ENCODE measurements around the gene GRIN1. TPM values are rescaled to one million over a fixed set of nuclear protein-coding genes. Genes with fewer than 3 reads are reported as not detected.

GRIN1 gene
- total RNA-seq, 1 donor from 2014 or later: not detected

DNA sequence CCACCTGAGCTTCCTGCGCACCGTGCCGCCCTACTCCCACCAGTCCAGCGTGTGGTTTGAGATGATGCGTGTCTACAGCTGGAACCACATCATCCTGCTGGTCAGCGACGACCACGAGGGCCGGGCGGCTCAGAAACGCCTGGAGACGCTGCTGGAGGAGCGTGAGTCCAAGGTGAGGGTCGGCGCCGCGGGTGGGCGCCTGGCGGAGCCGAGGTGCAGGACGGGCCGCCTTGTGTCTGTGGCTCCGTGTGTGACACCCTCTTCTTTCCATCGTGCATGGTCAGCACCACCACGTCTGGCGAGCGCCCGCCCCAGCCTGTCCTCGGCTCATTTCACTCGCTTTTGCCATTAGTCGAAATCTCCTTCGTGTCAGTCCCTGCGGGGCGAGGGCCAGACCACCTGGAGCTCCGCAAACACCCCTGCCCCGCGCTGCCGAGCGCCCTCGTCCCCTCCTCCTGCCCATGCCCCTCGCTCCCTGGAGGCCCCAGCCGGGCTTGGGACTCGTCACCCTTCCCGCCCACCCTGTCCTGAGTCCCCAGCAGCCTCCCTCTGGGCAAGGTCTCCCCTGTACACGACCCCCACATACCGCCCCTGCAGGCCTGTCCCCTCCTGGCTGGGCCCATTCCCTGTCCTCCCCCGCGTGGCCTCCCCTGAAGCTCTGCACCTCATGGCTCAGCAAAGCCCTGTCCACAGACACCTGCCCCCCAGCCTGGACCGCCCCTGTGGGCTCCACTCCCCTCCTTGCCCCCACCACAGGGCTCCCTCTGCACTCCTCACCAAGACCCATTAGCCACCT lies 7.0 kb downstream of the GRIN1 start:
- no peak for DNase-seq (ENCODE audit: extremely low read depth, low read depth, low spot score)

DNA sequence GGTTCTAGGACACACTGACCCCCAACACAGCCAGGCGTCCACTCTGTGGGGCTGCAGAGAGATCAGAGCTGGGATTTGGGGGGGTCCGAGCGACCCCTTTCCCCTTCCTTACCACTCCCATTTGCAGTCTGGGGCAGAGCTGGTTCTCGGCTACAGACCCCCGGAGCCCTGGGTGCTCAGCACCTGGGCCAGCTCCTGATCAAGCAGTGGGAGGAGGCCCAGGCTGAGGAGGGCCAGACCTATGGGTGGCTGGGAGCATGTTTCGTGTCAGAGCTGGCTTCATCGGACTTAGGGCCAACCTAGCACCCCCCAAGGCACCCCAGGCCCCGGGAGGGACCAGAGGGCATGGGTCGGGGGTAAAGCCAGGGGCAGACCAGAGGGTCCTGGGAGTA lies 7.6 kb downstream of the GRIN1 start:
- no peak for DNase-seq (ENCODE audit: extremely low read depth, low read depth, low spot score)

DNA sequence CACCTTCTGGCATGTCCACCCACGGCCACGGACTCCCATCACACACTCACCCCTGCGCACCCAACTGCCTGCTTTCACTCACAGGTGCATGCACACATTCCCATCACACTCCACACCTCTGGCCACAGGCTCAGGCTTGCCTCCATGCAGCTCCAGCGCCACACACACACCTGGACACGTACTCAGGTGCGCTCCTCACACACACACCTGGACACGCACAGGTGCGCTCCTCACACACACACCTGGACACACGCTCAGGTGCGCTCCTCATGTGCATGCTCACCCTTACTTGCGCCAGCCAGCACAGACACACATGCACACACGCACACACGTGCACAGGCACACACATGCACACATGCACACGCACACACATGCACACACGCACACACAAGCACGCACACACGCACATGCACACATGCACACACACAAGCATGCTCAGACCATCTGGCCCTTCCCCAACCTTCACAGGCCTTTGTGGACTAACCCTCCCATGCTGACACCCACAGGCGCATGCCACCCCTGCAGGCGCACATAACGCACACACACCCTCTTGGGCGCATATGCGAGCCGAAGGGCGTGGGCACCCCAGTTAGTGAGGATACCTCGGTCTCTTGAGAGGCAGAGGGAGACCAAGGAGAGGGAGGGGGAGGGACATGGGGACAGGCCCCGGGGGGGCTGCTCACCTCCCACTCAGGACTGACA lies 8.3 kb downstream of the GRIN1 start:
- DNase-seq (ENCODE audit: extremely low read depth, low read depth, low spot score): no peak

DNA sequence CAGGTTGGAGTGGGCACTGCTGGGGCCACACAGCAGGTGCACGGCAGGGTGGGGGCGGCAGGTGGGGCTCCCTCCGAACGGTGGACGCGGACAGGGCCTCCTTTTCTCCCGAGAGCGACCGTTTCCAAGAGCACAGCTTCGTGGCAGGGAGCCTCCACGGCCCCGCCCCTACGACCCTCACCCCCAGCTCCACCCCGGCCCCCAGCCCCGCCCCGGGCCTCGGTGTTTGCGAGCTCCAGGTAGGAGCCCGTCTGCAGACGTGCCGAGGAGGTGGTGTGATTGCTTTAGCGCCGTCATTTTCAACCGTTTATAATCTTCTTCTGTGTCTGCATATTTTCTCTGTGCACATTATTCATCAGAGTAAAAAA lies 8.8 kb downstream of the GRIN1 start:
- no peak for DNase-seq (ENCODE audit: extremely low read depth, low read depth, low spot score)

DNA sequence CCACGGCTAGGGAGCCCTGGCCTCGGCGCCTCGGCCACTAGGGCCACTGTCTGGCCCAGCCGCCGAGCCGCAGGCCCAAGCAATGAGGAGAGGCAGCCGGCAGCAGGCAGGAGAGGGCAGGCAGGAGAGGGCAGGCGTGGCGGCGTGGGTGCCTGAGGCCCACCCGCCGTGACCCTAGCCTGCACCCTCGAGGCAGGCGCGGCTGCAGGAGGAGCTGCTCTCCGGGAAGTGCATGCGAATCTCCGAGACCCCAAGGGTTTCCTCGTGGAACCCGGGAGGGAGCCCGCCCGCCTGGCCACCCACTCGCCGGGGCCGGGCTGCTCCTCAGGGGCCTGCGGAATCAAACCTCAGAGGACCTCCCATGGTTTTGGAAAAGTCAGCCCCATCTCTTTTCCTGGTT lies 9.3 kb downstream of the GRIN1 start:
- DNase-seq (ENCODE audit: extremely low read depth, low read depth, low spot score): no peak

DNA sequence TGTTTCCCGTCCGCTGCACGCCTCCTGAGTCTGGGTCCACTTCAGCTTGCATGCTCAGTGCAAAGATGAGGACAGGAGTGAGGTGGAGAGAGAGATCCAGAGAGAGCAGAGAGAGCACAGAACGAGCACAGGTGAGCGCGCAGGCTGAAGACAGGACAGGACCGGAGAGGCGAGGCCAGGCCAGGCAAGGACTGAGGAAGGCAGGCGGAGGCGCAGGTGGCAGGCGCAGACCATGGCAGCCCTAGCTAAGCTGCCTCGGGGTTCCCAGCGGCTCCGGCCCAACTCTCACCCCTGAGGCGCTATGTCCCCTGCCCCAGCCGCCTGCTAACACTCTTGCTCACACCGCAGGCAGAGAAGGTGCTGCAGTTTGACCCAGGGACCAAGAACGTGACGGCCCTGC lies 9.7 kb downstream of the GRIN1 start:
- no peak for DNase-seq (ENCODE audit: extremely low read depth, low read depth, low spot score)

DNA sequence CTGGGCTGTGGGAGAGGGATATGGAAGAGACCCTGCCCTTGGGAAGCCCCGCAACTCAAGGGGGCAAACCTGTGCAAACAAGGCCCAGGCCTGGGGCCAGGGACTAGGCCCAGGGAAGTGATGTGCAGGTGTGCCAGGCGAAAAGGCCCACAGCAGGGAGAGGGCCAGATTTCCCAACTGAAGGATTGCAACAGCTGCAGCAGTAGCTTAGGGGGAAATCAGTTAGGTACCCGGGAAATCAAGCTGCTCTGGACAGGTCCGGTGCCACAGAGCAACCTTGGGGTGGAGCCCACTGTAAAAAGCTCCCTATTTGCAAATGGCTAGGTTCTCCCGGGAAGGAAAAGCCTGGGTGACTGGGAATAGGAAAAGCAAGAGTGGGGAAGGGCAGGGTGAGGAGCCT lies 10.4 kb downstream of the GRIN1 start:
- DNase-seq (ENCODE audit: extremely low read depth, low read depth, low spot score): no peak

DNA sequence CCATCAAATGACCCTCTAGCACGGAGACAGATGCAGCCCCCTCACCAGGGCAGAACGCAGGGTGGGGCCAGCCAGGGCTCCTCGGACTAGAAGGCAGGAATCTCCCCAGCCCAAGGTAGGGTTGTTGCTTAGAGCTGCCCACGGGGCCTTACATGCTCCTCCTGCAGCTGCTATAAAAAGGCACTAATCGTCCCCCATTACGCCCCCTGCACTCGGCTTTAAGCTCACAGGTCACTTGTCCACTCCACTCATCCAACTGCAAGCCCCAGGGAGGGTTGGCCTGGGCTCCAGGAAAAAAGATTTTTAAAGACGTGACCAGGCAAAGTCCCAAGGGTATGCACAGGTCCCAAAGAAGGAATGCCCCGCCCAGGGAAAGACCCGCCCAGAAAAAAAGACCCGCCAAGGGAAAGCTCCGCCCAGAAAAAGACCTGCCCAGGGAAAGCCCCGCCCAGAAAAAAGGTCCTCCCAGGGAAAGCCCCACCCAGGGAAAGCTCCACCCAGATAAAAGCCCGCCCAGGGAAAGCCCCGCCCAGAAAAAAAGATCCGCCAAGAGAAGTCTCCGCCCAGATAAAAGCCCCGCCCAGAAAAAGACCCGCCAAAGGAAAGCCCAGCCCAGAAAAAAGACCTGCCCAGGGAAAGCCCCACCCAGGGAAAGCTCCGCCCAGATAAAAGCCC lies 11.1 kb downstream of the GRIN1 start:
- DNase-seq (ENCODE audit: extremely low read depth, low read depth, low spot score): no peak

DNA sequence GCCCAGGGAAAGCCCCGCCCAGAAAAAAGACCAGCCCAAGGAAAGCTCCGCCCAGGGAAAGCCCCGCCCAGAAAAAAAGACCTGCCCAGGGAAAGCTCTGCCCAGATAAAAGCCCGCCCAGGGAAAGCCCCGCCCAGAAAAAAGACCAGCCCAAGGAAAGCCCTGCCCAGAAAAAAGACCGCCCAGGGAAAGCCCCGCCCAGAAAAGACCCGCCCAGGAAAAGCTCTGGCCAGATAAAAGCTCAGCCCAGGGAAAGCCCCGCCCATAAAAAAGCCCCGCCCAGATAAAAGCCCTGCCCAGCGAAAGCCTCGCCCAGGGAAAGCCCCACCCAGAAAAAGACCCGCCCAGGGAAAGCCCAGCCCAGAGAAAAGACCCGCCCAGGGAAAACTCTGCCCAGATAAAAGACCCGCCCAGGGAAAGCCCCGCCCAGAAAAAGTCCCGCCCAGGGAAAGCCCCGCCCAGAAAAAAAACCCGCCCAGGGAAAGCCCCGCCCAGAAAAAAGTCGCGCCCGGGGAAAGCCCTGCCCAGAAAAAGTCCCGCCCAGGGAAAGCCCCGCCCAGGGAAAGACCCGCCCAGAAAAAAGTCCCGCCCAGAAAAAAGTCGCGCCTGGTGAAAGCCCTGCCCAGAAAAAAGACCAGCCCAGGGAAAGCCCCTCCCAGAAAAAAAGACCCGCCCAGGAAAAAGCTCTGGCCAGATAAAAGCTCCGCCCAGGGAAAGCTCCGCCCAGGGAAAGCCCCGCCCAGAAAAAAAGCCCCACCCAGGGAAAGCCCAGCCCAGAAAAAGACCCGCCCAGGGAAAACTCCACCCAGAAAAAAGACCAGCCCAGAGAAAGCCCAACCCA lies 11.9 kb downstream of the GRIN1 start:
- no peak for DNase-seq (ENCODE audit: extremely low read depth, low read depth, low spot score)

DNA sequence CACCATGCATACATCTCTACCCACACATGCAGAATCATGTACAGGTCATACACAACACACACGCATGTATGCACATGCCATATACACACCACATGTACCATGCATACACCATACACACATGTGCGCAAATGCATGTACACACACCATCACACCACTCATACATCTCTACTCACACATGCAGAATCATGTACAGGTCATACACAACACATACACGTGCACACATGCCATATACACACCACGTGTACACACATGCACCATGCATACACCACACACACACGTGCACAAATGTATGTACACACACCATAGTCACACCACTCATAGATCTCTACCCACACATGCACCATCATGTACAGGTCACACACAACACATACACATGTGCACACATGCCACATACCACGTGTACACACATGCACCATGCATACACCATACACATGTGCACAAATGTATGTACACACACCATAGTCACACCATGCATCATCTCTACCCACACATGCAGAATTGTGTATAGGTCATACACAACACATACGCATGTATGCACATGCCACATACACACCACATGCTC lies 14.0 kb downstream of the GRIN1 start:
- DNase-seq (ENCODE audit: extremely low read depth, low read depth, low spot score): no peak

DNA sequence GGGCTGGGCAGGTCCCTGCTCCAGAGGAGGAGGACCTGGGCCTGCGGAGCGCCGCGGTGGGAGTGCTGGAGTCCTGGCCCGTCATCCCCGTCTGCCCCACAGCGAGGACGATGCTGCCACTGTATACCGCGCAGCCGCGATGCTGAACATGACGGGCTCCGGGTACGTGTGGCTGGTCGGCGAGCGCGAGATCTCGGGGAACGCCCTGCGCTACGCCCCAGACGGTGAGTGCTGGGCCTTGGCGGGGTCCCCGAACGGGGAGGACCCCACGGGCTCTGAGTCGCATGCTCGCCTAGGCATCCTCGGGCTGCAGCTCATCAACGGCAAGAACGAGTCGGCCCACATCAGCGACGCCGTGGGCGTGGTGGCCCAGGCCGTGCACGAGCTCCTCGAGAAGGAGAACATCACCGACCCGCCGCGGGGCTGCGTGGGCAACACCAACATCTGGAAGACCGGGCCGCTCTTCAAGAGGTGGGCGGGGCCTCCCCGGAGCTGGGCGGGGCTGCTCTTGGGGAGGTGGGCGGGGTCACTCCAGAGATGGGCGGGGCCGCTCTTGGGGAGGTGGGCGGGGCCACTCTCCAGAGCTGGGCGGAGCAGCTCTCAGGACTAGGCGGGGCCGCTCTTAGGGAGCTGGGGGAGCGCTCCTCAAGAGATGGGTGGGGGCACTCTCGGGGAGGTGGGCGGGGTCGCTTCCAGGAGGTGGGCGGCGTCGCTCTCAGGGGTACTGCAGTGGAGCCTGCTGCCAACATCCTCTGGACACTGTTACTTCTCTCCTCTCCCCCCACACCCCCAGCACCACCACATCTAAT lies 17.8 kb downstream of the GRIN1 start:
- DNase-seq (ENCODE audit: extremely low read depth, low read depth, low spot score): no peak

DNA sequence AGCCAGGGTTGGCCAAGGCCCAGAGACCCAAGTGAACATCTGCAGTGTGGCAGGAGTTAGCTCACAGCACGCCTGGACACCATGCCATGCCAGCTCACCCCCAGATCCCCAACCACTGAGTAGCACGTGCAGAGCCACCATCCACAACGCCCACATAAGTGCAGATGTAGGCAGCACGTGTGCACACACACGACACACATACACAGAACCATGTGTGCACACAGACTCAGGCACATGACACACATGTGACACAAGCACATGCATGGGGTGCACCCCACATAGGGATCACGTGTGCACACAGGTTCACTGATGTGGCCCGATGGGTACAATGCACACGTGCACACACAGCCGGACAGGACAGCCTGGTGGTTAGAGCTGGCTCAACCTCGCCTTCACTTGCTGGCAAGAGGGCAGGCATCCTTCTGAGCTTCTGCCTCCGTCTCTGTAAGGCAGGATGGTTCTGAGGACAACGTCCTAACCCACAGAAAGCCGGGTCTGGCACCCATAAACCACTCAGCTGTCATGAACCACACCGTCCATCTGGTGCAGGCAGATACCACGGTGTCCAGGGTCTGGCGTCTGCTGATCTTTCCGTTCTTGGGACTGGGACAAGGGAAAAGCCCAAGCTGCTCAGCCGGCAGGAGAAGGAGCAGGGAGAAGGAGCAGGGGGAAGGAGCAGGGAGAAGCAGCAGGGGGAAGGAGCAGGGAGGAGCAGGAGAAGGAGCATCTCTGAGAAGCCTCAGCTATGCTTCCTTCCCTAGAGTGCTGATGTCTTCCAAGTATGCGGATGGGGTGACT lies 18.9 kb downstream of the GRIN1 start:
- DNase-seq (ENCODE audit: extremely low read depth, low read depth, low spot score): no peak

DNA sequence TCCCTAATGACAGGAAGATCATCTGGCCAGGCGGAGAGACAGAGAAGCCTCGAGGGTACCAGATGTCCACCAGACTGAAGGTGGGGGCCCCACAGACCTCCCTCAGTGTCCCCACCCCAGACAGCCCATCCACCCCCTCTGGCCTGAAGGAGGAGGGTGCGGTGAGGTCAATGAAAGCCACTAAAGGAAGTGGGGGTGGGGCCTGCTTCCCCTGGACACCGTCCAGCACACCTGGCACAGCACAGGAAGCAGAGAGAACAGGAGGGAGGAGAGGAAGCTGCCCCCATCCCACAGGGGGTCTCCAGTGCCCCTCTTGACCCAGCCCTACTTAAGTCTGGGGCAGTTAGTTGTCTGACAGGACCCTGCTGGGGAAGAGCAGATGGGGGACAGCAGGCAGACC lies 19.7 kb downstream of the GRIN1 start:
- DNase-seq (ENCODE audit: extremely low read depth, low read depth, low spot score): no peak

DNA sequence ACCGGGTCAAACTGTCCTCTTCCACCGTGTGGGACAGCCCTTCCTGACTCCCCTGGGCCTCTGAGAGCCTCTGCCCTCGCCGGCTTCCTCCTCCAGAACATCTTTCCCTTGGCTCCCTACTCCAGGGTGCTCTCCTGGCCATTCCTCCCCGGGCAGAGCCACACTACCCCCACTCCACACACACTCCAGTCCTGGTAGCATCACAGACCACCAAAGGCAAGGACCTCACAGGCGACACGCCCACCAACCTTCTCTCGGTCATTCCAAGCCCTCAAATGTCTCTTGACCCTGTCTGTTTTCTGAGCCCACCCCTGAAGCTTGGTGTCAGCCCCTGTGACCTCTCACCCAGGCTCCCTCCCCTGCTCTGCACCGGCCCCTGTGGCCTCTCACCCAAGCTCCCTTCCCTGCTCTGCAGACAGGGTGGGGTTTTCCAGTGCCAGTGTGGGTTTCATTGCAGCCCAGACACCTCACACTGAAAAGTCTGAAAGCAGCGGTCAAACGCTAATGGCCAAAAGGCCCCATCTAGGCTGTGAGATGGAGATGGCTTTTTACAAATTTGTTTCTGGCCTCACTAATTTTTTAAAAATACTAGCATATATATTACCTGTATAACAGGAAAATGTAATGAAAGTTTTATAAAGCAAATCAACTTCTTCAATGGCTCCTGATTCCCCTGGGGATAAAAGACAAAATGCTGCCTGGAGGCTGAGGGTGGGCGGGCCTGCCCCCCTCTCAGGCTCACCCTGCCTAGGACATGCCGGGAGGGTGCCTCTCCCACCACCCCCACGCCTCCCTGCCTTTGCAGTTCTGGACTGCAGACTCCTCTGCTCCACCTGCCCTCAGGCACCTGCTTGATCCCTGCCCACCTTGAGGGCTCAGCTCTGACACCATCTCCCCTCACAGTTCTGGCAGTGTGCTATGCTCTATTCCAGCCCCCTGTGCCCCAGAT lies 20.4 kb downstream of the GRIN1 start:
- DNase-seq (ENCODE audit: extremely low read depth, low read depth, low spot score): no peak

DNA sequence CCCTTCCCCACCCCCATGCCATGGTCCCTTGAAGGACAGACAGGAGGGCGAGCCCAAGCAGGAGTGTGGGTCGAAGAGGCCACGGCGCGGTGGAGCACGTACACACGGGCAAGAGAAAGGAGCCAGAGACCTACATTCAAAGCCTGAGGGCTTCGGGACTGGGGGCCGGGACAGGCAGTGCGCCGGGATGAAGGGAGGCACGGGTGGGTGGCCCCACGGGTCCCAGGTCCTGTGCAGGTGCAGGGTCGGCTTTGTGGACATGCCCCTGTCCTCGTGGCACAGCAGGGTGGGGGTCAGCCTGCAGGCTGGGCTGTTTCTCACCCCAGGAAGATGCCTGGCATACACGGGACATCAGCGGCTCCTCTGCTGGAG lies 21.1 kb downstream of the GRIN1 start:
- DNase-seq (ENCODE audit: extremely low read depth, low read depth, low spot score): no peak

DNA sequence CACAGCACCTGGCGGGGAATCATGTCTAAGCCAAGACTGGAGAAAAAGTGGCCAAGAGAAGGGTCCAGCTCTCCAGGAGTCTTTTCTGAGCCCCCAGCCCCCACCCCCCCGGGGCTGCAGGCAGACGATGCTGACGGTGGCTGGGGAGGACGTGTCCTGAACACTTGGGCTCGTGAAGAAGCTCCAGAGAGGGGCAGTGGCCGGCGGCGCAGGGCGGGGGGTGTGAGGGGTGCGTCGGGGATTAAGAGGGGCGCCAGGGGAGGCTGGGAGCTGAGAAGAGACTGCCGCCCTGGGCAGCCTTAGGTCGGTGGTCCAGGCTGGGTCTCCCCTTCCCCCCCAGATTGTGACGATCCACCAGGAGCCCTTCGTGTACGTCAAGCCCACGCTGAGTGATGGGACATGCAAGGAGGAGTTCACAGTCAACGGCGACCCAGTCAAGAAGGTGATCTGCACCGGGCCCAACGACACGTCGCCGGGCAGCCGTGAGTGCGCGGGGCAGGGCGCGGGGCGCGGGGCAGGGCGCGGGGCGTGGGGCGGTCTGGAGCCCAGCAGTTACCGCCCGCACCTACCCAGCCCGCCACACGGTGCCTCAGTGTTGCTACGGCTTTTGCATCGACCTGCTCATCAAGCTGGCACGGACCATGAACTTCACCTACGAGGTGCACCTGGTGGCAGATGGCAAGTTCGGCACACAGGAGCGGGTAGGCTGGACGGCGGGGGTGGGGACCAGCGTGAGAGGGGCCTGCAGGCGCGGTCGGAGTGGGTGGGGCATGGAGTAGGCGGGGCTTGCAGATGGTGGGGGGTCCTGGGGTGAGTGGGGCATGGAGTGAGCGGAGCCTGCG lies 22.0 kb downstream of the GRIN1 start:
- no peak for DNase-seq (ENCODE audit: extremely low read depth, low read depth, low spot score)

All from glomerular endothelial cell (primary cell).